HG03139 (cell line): ENCODE results near the gene HPGD.

ENCODE experiments used
- ATAC-seq: cut with Tn5 transposase; IDR thresholded peaks from one replicate; pipeline ENCODE4 v1.9.1; 2021; ENCODE audit not compliant: unreplicated experiment

Gene HPGD

GRCh38 chr4:174479140-174479539, 43.1 kb downstream of the HPGD start:
- ATAC-seq: no peak

GRCh38 chr4:174475528-174475927, 46.8 kb downstream of the HPGD start:
- ATAC-seq: no peak

GRCh38 chr4:174474457-174475075, 47.7 kb downstream of the HPGD start:
- no peak for ATAC-seq

GRCh38 chr4:174467107-174467506, 55.2 kb downstream of the HPGD start:
- no peak for ATAC-seq

- ATAC-seq: no peak
Measured at GRCh38 chr4:174464949-174465348, 57.3 kb downstream of the HPGD start.

- ATAC-seq: no peak
Measured at GRCh38 chr4:174461466-174462106, 60.7 kb downstream of the HPGD start.

- no peak for ATAC-seq
Measured at GRCh38 chr4:174460684-174461083, 61.6 kb downstream of the HPGD start.

GRCh38 chr4:174457468-174457867, 64.8 kb downstream of the HPGD start:
- no peak for ATAC-seq

- ATAC-seq: no peak
Measured at GRCh38 chr4:174454815-174455473, 67.3 kb downstream of the HPGD start.

GRCh38 chr4:174451718-174452296, 70.5 kb downstream of the HPGD start:
- no peak for ATAC-seq

- ATAC-seq: no peak
Measured at GRCh38 chr4:174450786-174451125, 71.5 kb downstream of the HPGD start.

GRCh38 chr4:174449944-174450785, 72.1 kb downstream of the HPGD start:
- no peak for ATAC-seq

GRCh38 chr4:174449152-174449551, 73.1 kb downstream of the HPGD start:
- ATAC-seq: no peak

GRCh38 chr4:174444390-174444789, 77.9 kb downstream of the HPGD start:
- no peak for ATAC-seq
